T-helper 2 cell treated with Interferon-gamma antibody and Interleukin-4, amounts not matched to agents 5 μg/mL and 100 μg/mL, for 36 hours (primary cell): Measurements from ENCODE around the gene ENOX1.

ENCODE experiments used
- DNase-seq: peaks from one replicate; pipeline ENCODE4 v3.0.0; 2021; ENCODE audit warnings: low spot score
- H3K27ac Mint-ChIP-seq: one replicate; pipeline ENCODE4 v1.8.0; 2021; ENCODE audit warnings: mild to moderate bottlenecking, mixed read lengths
- H3K27me3 Mint-ChIP-seq: one replicate; pipeline ENCODE4 v1.8.0; 2021; ENCODE audit warnings: low read depth, mixed read lengths
- H3K36me3 Mint-ChIP-seq: one replicate; pipeline ENCODE4 v1.8.0; 2021; ENCODE audit warnings: low read depth, mixed read lengths
- H3K4me1 Mint-ChIP-seq: one replicate; pipeline ENCODE4 v1.8.0; 2021; ENCODE audit warnings: low read depth, mixed read lengths
- H3K4me3 Mint-ChIP-seq: one replicate; pipeline ENCODE4 v1.8.0; 2022; ENCODE audit warnings: mild to moderate bottlenecking, moderate library complexity, mixed read lengths
- H3K9me3 Mint-ChIP-seq: one replicate; pipeline ENCODE4 v1.8.0; 2021; ENCODE audit warnings: mixed read lengths

ENOX1 gene

GRCh38 chr13:43663474-43664090 is 123.2 kb downstream of the ENOX1 start:
- H3K27ac Mint-ChIP-seq, result no peak overlapping the region
- DNase-seq, result no peak
- no peaks in the 10 kb centered on the region for H3K9me3 Mint-ChIP-seq
- H3K27me3 Mint-ChIP-seq, result peaks cover 6% of the 10 kb centered on the region
- H3K36me3 Mint-ChIP-seq, result no peaks in the 10 kb centered on the region
- no peak overlapping the region for H3K4me3 Mint-ChIP-seq
- peaks cover 5% of the 10 kb centered on the region for H3K4me1 Mint-ChIP-seq

DNA sequence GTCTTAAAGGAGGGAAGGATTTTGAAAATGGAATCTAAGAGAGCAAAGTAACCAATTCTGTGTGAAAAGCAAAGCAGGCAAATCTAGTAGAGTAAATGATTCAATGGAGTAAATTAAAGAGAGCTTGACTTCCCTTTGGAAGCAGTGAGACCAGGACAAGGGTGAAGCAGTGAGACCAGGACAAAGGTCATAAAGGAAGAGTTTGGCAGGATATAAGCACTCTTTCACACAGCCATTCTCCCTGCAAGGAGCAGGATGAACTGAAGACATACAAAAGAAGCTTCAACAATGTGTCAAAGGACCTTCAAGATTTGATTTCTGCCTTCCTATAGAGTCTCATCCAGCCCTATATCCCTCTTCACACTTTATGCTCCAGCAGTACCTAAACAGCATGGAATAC is 123.8 kb downstream of the ENOX1 start:
- H3K4me1 Mint-ChIP-seq, result peaks cover 5% of the 10 kb centered on the region
- no peak overlapping the region for H3K4me3 Mint-ChIP-seq

GRCh38 chr13:43661161-43661830 is 125.5 kb downstream of the ENOX1 start:
- DNase-seq, result no peak
- Mint-ChIP-seq H3K9me3 (no peaks in the 10 kb centered on the region), H3K27ac (no peak overlapping the region), H3K36me3 (no peaks in the 10 kb centered on the region), H3K4me3 (no peak overlapping the region), H3K4me1 (peaks cover 5% of the 10 kb centered on the region), H3K27me3 (peaks cover 8% of the 10 kb centered on the region)

More for the DNA sequence above, 123.8 kb downstream of the ENOX1 start:
- H3K27ac Mint-ChIP-seq, result no peak overlapping the region
- H3K27me3 Mint-ChIP-seq, result peaks cover 8% of the 10 kb centered on the region
- no peaks in the 10 kb centered on the region for H3K9me3 Mint-ChIP-seq
- H3K36me3 Mint-ChIP-seq, result no peaks in the 10 kb centered on the region
- no peak for DNase-seq

DNA sequence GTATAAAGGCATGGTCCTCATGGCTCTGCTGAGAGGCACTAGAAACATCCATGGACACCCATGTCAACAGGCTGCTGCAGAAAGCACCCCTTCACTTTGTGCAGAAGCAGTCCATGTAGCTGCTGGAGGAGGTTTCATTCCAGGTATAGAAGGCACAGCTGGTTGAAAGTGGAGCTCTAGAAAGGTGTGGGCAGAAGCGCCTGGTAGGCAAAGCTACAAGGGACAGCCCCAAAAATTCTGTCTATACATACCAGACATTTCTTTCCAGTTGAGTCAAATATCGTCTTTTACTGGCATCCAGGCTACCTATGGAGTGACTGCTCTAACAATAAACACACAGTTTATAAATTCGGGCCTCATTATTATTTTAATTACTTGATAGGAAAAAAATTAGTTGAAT is 129.3 kb downstream of the ENOX1 start:
- no peak for DNase-seq
- Mint-ChIP-seq H3K27ac (no peak overlapping the region), H3K4me3 (no peak overlapping the region), H3K27me3 (peaks cover 17% of the 10 kb centered on the region), H3K9me3 (no peaks in the 10 kb centered on the region), H3K36me3 (no peaks in the 10 kb centered on the region), H3K4me1 (no peaks in the 10 kb centered on the region)

- H3K36me3 Mint-ChIP-seq, result no peaks in the 10 kb centered on the region
- no peak for DNase-seq
- peaks cover 4% of the 10 kb centered on the region for H3K4me1 Mint-ChIP-seq
- H3K4me3 Mint-ChIP-seq, result no peak overlapping the region
- H3K9me3 Mint-ChIP-seq, result no peaks in the 10 kb centered on the region
- peaks cover 11% of the 10 kb centered on the region for H3K27me3 Mint-ChIP-seq
- no peak overlapping the region for H3K27ac Mint-ChIP-seq
These were observed 132.8 kb downstream of the ENOX1 start for GRCh38 chr13:43653980-43654379.

GRCh38 chr13:43653395-43653794 is 133.4 kb downstream of the ENOX1 start:
- Mint-ChIP-seq H3K4me1 (peaks cover 4% of the 10 kb centered on the region), H3K4me3 (no peak overlapping the region), H3K9me3 (no peaks in the 10 kb centered on the region), H3K36me3 (no peaks in the 10 kb centered on the region), H3K27ac (no peak overlapping the region), H3K27me3 (peaks cover 11% of the 10 kb centered on the region)
- no peak for DNase-seq

- H3K4me1 Mint-ChIP-seq, result peaks cover 4% of the 10 kb centered on the region
- no peak overlapping the region for H3K27ac Mint-ChIP-seq
- H3K4me3 Mint-ChIP-seq, result no peak overlapping the region
- H3K36me3 Mint-ChIP-seq, result no peaks in the 10 kb centered on the region
- H3K27me3 Mint-ChIP-seq, result peaks cover 10% of the 10 kb centered on the region
- H3K9me3 Mint-ChIP-seq, result no peaks in the 10 kb centered on the region
- DNase-seq, result no peak
These were observed 134.0 kb downstream of the ENOX1 start for GRCh38 chr13:43652760-43653159.

DNA sequence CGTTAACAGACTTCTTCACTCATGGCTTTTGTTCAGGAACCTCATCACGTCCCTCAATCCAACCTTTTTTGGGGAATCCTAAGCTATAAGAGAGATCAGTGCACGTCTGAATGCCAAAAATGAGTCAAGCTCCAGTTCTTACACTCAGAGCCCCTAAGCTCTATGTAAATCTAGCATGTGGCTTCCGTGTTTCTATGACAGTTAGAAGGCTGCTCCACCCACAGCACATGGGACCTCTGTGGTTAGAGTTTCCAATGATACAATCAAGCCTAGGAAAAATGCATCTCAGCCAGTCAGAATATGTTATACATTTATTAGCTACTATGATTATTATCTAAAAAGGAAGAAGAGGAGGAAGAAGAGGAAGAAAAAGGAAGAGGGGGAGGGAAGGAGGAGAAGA is 135.9 kb downstream of the ENOX1 start:
- H3K27ac Mint-ChIP-seq, result no peak overlapping the region
- DNase-seq, result no peak
- no peaks in the 10 kb centered on the region for H3K36me3 Mint-ChIP-seq
- peaks cover 10% of the 10 kb centered on the region for H3K27me3 Mint-ChIP-seq
- H3K4me3 Mint-ChIP-seq, result no peak overlapping the region
- H3K4me1 Mint-ChIP-seq, result peaks cover 4% of the 10 kb centered on the region
- H3K9me3 Mint-ChIP-seq, result no peaks in the 10 kb centered on the region

DNA sequence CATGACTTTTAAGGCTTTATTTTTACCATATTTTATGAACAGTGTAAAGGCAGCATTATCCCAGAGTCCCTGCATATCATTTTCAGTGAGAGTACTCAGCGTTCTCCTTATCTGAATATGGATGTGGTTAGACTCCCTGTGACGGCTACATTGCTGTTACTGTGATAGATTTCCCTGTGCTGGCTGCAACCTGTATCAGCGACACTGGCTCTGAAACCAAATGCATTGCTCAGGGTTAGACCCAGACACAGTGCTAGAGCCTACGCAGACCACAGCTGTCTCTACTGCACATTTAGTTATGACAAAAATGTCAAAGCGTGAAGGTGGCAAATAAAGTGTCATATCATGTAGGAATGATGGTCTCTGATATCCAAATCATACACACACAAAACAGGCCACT is 138.0 kb downstream of the ENOX1 start:
- Mint-ChIP-seq H3K27ac (no peak overlapping the region), H3K36me3 (no peaks in the 10 kb centered on the region), H3K9me3 (no peaks in the 10 kb centered on the region), H3K4me1 (peaks cover 4% of the 10 kb centered on the region), H3K4me3 (no peak overlapping the region), H3K27me3 (no peaks in the 10 kb centered on the region)
- DNase-seq, result no peak

DNA sequence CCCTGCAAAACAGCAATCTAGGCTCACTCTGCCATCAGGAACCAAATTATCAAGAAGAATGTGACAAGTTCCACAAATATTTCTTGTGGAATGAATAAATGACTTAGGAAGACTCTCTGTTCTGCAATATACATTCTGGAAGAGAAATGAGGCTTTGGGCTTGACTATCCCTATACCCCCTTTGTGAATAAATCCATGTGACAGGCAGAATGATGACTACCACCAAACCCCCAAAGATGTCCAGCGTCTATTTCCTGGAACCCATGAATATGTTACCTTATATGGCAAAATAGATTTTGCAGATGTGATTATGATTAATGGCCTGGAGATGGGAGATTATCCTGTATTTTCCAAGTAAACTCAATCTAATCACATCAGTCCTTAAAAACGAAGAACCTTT is 139.3 kb downstream of the ENOX1 start:
- H3K27ac Mint-ChIP-seq, result no peak overlapping the region
- H3K9me3 Mint-ChIP-seq, result no peaks in the 10 kb centered on the region
- H3K27me3 Mint-ChIP-seq, result no peaks in the 10 kb centered on the region
- H3K4me1 Mint-ChIP-seq, result peaks cover 4% of the 10 kb centered on the region
- no peak overlapping the region for H3K4me3 Mint-ChIP-seq
- no peak for DNase-seq
- H3K36me3 Mint-ChIP-seq, result no peaks in the 10 kb centered on the region

- Mint-ChIP-seq H3K36me3 (no peaks in the 10 kb centered on the region), H3K4me1 (no peaks in the 10 kb centered on the region)
- DNase-seq, result no peak
These were observed 146.3 kb downstream of the ENOX1 start for GRCh38 chr13:43640476-43640875.

DNA sequence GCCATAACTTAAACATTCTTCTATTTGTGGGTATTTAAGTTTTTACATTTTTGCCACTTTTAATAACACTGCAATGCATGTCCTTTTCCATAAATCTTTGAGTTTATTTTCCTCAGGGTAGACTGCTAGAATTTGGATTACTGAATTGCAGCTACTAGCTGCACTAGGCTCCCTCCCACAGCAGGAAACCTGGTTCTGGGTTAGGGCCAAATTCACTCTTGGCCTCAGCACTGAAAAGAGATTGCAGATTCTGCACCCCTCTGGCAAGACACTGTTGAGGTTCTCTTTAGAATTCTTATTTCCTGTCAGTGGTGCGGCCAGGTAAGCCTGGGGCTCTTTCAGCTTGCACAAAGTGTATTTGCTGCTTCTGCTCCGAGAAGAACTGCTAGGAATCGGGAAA is 155.7 kb downstream of the ENOX1 start:
- Mint-ChIP-seq H3K4me3 (no peak overlapping the region), H3K9me3 (no peaks in the 10 kb centered on the region), H3K4me1 (no peaks in the 10 kb centered on the region), H3K27ac (no peak overlapping the region), H3K36me3 (no peaks in the 10 kb centered on the region), H3K27me3 (no peaks in the 10 kb centered on the region)
- no peak for DNase-seq

More at GRCh38 chr13:43640476-43640875, 146.3 kb downstream of the ENOX1 start:
- Mint-ChIP-seq H3K4me3 (no peak overlapping the region), H3K27me3 (no peaks in the 10 kb centered on the region), H3K27ac (no peak overlapping the region), H3K9me3 (no peaks in the 10 kb centered on the region)

DNA sequence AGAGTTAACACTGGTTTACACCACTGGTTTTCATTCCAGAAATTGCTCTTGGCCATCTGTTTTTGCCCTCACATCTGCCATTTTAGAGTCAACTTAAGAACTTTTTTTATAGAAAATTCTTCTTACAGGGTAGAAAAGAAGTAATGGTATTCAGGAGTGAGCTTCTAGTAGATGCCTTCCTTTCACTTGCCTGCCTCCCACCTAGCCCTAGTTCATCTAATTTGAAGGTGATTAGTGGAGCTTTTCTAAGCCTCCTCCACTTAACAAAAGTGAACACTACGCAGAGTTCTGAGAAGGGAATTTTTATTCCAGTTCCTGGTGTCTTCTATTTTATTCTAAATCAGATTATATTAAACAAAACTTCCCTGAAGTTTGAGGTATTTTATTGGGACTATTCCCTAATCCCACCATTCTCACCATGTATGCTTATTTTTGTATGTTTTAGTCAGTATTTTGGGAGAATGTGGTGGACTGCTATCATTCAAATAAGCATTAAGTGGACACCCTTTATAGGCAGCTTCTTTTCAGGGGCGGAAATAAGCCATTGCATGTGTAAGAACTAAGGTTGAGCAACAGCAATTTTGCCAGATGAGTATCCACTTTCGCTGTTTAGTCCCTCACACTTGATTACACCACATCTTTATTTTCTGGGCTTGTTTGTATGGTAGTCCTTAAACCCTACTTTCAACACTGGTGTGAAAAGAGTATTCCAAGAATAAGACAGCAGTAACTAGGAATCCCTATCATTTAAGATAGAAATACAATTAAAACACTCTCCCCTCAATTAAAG is 156.9 kb downstream of the ENOX1 start:
- Mint-ChIP-seq H3K27ac (no peak overlapping the region), H3K9me3 (no peaks in the 10 kb centered on the region), H3K27me3 (no peaks in the 10 kb centered on the region), H3K4me3 (no peak overlapping the region), H3K4me1 (no peaks in the 10 kb centered on the region), H3K36me3 (no peaks in the 10 kb centered on the region)
- DNase-seq, result no peak

GRCh38 chr13:43626994-43627393 is 159.8 kb downstream of the ENOX1 start:
- Mint-ChIP-seq H3K9me3 (no peaks in the 10 kb centered on the region), H3K27me3 (no peaks in the 10 kb centered on the region), H3K4me3 (no peak overlapping the region)

More at GRCh38 chr13:43626994-43627393, 159.8 kb downstream of the ENOX1 start:
- no peaks in the 10 kb centered on the region for H3K36me3 Mint-ChIP-seq
- DNase-seq, result no peak
- H3K27ac Mint-ChIP-seq, result no peak overlapping the region
- H3K4me1 Mint-ChIP-seq, result no peaks in the 10 kb centered on the region
